HL-60 (cell line): ENCODE data around the gene PRDM16.

ENCODE experiments used
- CTCF ChIP-seq: IDR thresholded peaks from one replicate; pipeline ENCODE4 v1.5.1; 2011; ENCODE audit warnings: low read length, control low read depth, inconsistent platforms; ENCODE audit not compliant: insufficient read depth
- GABPA ChIP-seq: IDR thresholded peaks from 2 replicates; pipeline ENCODE4 v1.6.1; 2012; ENCODE audit warnings: low read depth
- POLR2AphosphoS5 ChIP-seq: IDR thresholded peaks from 2 replicates; pipeline ENCODE4 v1.6.1; 2012; ENCODE audit warnings: low read depth

- TF ChIP-seq CTCF: no peak
- TF ChIP-seq GABPA: no peak
- TF ChIP-seq POLR2AphosphoS5: no peak
Measured at GRCh38 chr1:3453891-3454810, 385.1 kb downstream of the PRDM16 start, which contains the start of gene ARHGEF16.
